ENCODE measurements around the gene GLCCI1. TPM values are rescaled to one million over a fixed set of nuclear protein-coding genes. Genes with fewer than 3 reads are reported as not detected.

The GLCCI1 gene
- total and polyA plus RNA-seq, 10 of the 15 experiments (the other 5 are each of a cell fraction or from before 2014, with no cell fraction given) = 12.6 to 92.0 (median 27.6) TPM

DNA sequence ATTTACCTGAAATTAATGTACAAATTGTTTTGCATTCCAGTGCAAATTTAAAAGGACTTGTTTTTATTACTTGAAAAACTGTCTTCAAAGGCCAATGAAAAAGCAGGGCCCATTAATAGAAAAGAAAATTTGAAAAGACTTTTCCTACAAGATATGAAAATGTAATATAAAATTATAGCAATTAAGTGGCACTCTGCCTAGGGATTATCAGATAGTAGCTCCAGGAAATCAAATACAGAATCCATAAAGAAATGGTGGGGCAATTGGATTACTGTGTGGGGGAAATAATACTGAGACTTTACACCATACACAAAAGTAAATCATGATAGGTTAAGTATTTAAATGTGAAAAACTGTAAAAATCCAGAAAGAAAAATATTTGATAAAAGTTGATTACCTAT, 89.7 kb downstream of the GLCCI1 start (continued):
- TF ChIP-seq PAX8 (IDR thresholded peaks at IDR 0.05) (no peak), BACH1 (IDR thresholded peaks at IDR 0.05; ENCODE audit: borderline replicate concordance) (no peak)
- TF ChIP-seq, protein P1, sequence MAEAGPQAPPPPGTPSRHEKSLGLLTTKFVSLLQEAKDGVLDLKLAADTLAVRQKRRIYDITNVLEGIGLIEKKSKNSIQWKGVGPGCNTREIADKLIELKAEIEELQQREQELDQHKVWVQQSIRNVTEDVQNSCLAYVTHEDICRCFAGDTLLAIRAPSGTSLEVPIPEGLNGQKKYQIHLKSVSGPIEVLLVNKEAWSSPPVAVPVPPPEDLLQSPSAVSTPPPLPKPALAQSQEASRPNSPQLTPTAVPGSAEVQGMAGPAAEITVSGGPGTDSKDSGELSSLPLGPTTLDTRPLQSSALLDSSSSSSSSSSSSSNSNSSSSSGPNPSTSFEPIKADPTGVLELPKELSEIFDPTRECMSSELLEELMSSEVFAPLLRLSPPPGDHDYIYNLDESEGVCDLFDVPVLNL (IDR thresholded peaks at IDR 0.05; ENCODE audit: low read depth, low read length) = no peak
- TF ChIP-seq, protein P2, sequence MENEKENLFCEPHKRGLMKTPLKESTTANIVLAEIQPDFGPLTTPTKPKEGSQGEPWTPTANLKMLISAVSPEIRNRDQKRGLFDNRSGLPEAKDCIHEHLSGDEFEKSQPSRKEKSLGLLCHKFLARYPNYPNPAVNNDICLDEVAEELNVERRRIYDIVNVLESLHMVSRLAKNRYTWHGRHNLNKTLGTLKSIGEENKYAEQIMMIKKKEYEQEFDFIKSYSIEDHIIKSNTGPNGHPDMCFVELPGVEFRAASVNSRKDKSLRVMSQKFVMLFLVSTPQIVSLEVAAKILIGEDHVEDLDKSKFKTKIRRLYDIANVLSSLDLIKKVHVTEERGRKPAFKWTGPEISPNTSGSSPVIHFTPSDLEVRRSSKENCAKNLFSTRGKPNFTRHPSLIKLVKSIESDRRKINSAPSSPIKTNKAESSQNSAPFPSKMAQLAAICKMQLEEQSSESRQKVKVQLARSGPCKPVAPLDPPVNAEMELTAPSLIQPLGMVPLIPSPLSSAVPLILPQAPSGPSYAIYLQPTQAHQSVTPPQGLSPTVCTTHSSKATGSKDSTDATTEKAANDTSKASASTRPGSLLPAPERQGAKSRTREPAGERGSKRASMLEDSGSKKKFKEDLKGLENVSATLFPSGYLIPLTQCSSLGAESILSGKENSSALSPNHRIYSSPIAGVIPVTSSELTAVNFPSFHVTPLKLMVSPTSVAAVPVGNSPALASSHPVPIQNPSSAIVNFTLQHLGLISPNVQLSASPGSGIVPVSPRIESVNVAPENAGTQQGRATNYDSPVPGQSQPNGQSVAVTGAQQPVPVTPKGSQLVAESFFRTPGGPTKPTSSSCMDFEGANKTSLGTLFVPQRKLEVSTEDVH (IDR thresholded peaks at IDR 0.05; ENCODE audit: low read depth, partially characterized antibody) = no peak
- TF ChIP-seq, protein P3, sequence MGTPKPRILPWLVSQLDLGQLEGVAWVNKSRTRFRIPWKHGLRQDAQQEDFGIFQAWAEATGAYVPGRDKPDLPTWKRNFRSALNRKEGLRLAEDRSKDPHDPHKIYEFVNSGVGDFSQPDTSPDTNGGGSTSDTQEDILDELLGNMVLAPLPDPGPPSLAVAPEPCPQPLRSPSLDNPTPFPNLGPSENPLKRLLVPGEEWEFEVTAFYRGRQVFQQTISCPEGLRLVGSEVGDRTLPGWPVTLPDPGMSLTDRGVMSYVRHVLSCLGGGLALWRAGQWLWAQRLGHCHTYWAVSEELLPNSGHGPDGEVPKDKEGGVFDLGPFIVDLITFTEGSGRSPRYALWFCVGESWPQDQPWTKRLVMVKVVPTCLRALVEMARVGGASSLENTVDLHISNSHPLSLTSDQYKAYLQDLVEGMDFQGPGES (IDR thresholded peaks at IDR 0.05) = no peak
- TF ChIP-seq, protein P4, sequence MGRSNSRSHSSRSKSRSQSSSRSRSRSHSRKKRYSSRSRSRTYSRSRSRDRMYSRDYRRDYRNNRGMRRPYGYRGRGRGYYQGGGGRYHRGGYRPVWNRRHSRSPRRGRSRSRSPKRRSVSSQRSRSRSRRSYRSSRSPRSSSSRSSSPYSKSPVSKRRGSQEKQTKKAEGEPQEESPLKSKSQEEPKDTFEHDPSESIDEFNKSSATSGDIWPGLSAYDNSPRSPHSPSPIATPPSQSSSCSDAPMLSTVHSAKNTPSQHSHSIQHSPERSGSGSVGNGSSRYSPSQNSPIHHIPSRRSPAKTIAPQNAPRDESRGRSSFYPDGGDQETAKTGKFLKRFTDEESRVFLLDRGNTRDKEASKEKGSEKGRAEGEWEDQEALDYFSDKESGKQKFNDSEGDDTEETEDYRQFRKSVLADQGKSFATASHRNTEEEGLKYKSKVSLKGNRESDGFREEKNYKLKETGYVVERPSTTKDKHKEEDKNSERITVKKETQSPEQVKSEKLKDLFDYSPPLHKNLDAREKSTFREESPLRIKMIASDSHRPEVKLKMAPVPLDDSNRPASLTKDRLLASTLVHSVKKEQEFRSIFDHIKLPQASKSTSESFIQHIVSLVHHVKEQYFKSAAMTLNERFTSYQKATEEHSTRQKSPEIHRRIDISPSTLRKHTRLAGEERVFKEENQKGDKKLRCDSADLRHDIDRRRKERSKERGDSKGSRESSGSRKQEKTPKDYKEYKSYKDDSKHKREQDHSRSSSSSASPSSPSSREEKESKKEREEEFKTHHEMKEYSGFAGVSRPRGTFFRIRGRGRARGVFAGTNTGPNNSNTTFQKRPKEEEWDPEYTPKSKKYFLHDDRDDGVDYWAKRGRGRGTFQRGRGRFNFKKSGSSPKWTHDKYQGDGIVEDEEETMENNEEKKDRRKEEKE (IDR thresholded peaks at IDR 0.05) = no peak
